HG03342 (cell line): ENCODE data around the gene ZNF280D.
"Not testable (repeated sequence)": the region's sequence is repeated elsewhere in the genome, so short reads cannot be mapped to it uniquely, and the experiment has no call there.

Experiments
- ATAC-seq: cut with Tn5 transposase; IDR thresholded peaks from one replicate; pipeline ENCODE4 v1.9.1; 2021; ENCODE audit warnings: mild to moderate bottlenecking, moderate library complexity; ENCODE audit not compliant: unreplicated experiment

The ZNF280D gene

GRCh38 chr15:56718560-56718959 lies 14.7 kb downstream of the ZNF280D start:
- no peak for ATAC-seq

- ATAC-seq: no peak
Measured at GRCh38 chr15:56716334-56716733, 17.0 kb downstream of the ZNF280D start.

- ATAC-seq: no peak
Measured at GRCh38 chr15:56715220-56715619, 18.1 kb downstream of the ZNF280D start.

- not testable (repeated sequence) for ATAC-seq
Measured at GRCh38 chr15:56709502-56709901, 23.8 kb downstream of the ZNF280D start.

GRCh38 chr15:56699743-56700142 lies 33.6 kb downstream of the ZNF280D start:
- no peak for ATAC-seq

GRCh38 chr15:56698270-56698669 lies 35.0 kb downstream of the ZNF280D start:
- ATAC-seq: no peak

GRCh38 chr15:56693761-56694160 lies 39.5 kb downstream of the ZNF280D start:
- no peak for ATAC-seq

- ATAC-seq: no peak
Measured at GRCh38 chr15:56690733-56691132, 42.6 kb downstream of the ZNF280D start.

- no peak for ATAC-seq
Measured at GRCh38 chr15:56683908-56684307, 49.4 kb downstream of the ZNF280D start.

- no peak for ATAC-seq
Measured at GRCh38 chr15:56681113-56681512, 52.2 kb downstream of the ZNF280D start.

GRCh38 chr15:56679225-56679624 lies 54.1 kb downstream of the ZNF280D start:
- no peak for ATAC-seq

GRCh38 chr15:56678571-56678970 lies 54.7 kb downstream of the ZNF280D start:
- no peak for ATAC-seq

GRCh38 chr15:56677271-56677670 lies 56.0 kb downstream of the ZNF280D start:
- no peak for ATAC-seq

- no peak for ATAC-seq
Measured at GRCh38 chr15:56675930-56676329, 57.4 kb downstream of the ZNF280D start.

GRCh38 chr15:56674857-56675256 lies 58.5 kb downstream of the ZNF280D start:
- ATAC-seq: no peak

GRCh38 chr15:56672721-56673120 lies 60.6 kb downstream of the ZNF280D start:
- no peak for ATAC-seq

GRCh38 chr15:56667517-56667916 lies 65.8 kb downstream of the ZNF280D start:
- ATAC-seq: no peak

GRCh38 chr15:56660943-56661342 lies 72.4 kb downstream of the ZNF280D start:
- ATAC-seq: no peak

- no peak for ATAC-seq
Measured at GRCh38 chr15:56659197-56659596, 74.1 kb downstream of the ZNF280D start.

GRCh38 chr15:56654624-56655023 lies 78.7 kb downstream of the ZNF280D start:
- ATAC-seq: no peak

GRCh38 chr15:56654216-56654615 lies 79.1 kb downstream of the ZNF280D start:
- ATAC-seq: no peak

GRCh38 chr15:56653787-56654186 lies 79.5 kb downstream of the ZNF280D start:
- no peak for ATAC-seq

GRCh38 chr15:56653107-56653506 lies 80.2 kb downstream of the ZNF280D start:
- ATAC-seq: no peak

GRCh38 chr15:56648311-56648710 lies 85.0 kb downstream of the ZNF280D start:
- ATAC-seq: no peak
